ENCODE data around the gene AGPS. TPM values are rescaled to one million over a fixed set of nuclear protein-coding genes. Genes with fewer than 3 reads are reported as not detected.
A peak's percentile ranks its signal among the peaks of the same experiment; 100 is the strongest.

The AGPS gene
- total and polyA plus RNA-seq, 9 of the 15 experiments (the other 6 are each of a cell fraction or from before 2014, with no cell fraction given): 15.5 to 211 (median 63.1) TPM

GRCh38 chr2:177476897-177477296, 84.3 kb downstream of the AGPS start:
- FAIRE-seq (no peak), ATAC-seq (no peak), DNase-seq (ENCODE audit: extremely low read depth in 1 of 4, low spot score in 3 of 4) (no peak)
- CTCF ChIA-PET (ENCODE audit: low intra/inter-chr PET ratio): no interaction called here
- H3K27me3 ChIP-seq (ENCODE audit: control insufficient read depth in 2 of 2, insufficient read depth in 2 of 2, low read length in 2 of 2): no peaks in the 10 kb centered on the region
- no peak overlapping the region for H3K27ac ChIP-seq (ENCODE audit: extremely low read depth, low read depth, low read length)
- H3K4me1 ChIP-seq (replicated peaks in 1 of 2; ENCODE audit: control insufficient read depth in 2 of 2, insufficient read depth in 2 of 2, low read length in 2 of 2): no peaks in the 10 kb centered on the region
- H3K9me1 ChIP-seq (ENCODE audit: control insufficient read depth, insufficient read depth, low read length): no peaks in the 10 kb centered on the region
- in situ Hi-C loops (cut with MboI) (no loop called here), intact Hi-C loops (cut with micrococcal nuclease) (no loop called here)
- no TSS peak for BruUV-seq (replicated peaks)
- no peak overlapping the region for H3K4me3 ChIP-seq
- H3K9ac ChIP-seq (ENCODE audit: insufficient read depth in 1 of 2, low read depth in 2 of 2, low read length in 2 of 2): no peak overlapping the region
- no peaks in the 10 kb centered on the region for H3K79me2 ChIP-seq (ENCODE audit: control insufficient read depth, insufficient read depth, low read length)
- TF ChIP-seq, protein P1, sequence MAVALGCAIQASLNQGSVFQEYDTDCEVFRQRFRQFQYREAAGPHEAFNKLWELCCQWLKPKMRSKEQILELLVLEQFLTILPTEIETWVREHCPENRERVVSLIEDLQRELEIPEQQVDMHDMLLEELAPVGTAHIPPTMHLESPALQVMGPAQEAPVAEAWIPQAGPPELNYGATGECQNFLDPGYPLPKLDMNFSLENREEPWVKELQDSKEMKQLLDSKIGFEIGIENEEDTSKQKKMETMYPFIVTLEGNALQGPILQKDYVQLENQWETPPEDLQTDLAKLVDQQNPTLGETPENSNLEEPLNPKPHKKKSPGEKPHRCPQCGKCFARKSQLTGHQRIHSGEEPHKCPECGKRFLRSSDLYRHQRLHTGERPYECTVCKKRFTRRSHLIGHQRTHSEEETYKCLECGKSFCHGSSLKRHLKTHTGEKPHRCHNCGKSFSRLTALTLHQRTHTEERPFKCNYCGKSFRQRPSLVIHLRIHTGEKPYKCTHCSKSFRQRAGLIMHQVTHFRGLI (CRISPR knock-in tag; IDR thresholded peaks at IDR 0.05): no peak
- TF ChIP-seq, protein P2, sequence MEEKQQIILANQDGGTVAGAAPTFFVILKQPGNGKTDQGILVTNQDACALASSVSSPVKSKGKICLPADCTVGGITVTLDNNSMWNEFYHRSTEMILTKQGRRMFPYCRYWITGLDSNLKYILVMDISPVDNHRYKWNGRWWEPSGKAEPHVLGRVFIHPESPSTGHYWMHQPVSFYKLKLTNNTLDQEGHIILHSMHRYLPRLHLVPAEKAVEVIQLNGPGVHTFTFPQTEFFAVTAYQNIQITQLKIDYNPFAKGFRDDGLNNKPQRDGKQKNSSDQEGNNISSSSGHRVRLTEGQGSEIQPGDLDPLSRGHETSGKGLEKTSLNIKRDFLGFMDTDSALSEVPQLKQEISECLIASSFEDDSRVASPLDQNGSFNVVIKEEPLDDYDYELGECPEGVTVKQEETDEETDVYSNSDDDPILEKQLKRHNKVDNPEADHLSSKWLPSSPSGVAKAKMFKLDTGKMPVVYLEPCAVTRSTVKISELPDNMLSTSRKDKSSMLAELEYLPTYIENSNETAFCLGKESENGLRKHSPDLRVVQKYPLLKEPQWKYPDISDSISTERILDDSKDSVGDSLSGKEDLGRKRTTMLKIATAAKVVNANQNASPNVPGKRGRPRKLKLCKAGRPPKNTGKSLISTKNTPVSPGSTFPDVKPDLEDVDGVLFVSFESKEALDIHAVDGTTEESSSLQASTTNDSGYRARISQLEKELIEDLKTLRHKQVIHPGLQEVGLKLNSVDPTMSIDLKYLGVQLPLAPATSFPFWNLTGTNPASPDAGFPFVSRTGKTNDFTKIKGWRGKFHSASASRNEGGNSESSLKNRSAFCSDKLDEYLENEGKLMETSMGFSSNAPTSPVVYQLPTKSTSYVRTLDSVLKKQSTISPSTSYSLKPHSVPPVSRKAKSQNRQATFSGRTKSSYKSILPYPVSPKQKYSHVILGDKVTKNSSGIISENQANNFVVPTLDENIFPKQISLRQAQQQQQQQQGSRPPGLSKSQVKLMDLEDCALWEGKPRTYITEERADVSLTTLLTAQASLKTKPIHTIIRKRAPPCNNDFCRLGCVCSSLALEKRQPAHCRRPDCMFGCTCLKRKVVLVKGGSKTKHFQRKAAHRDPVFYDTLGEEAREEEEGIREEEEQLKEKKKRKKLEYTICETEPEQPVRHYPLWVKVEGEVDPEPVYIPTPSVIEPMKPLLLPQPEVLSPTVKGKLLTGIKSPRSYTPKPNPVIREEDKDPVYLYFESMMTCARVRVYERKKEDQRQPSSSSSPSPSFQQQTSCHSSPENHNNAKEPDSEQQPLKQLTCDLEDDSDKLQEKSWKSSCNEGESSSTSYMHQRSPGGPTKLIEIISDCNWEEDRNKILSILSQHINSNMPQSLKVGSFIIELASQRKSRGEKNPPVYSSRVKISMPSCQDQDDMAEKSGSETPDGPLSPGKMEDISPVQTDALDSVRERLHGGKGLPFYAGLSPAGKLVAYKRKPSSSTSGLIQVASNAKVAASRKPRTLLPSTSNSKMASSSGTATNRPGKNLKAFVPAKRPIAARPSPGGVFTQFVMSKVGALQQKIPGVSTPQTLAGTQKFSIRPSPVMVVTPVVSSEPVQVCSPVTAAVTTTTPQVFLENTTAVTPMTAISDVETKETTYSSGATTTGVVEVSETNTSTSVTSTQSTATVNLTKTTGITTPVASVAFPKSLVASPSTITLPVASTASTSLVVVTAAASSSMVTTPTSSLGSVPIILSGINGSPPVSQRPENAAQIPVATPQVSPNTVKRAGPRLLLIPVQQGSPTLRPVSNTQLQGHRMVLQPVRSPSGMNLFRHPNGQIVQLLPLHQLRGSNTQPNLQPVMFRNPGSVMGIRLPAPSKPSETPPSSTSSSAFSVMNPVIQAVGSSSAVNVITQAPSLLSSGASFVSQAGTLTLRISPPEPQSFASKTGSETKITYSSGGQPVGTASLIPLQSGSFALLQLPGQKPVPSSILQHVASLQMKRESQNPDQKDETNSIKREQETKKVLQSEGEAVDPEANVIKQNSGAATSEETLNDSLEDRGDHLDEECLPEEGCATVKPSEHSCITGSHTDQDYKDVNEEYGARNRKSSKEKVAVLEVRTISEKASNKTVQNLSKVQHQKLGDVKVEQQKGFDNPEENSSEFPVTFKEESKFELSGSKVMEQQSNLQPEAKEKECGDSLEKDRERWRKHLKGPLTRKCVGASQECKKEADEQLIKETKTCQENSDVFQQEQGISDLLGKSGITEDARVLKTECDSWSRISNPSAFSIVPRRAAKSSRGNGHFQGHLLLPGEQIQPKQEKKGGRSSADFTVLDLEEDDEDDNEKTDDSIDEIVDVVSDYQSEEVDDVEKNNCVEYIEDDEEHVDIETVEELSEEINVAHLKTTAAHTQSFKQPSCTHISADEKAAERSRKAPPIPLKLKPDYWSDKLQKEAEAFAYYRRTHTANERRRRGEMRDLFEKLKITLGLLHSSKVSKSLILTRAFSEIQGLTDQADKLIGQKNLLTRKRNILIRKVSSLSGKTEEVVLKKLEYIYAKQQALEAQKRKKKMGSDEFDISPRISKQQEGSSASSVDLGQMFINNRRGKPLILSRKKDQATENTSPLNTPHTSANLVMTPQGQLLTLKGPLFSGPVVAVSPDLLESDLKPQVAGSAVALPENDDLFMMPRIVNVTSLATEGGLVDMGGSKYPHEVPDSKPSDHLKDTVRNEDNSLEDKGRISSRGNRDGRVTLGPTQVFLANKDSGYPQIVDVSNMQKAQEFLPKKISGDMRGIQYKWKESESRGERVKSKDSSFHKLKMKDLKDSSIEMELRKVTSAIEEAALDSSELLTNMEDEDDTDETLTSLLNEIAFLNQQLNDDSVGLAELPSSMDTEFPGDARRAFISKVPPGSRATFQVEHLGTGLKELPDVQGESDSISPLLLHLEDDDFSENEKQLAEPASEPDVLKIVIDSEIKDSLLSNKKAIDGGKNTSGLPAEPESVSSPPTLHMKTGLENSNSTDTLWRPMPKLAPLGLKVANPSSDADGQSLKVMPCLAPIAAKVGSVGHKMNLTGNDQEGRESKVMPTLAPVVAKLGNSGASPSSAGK (IDR thresholded peaks at IDR 0.05): no peak
- peak; percentile 91 for TF ChIP-seq ZNF507 (tag; conservative IDR thresholded peaks at IDR 0.05)
- H3K4me2 ChIP-seq (ENCODE audit: insufficient read depth, low read length): no peak overlapping the region
- WGBS (ENCODE audit: insufficient coverage, low coverage, missing lambda C conversion rate): 97% methylated on average over 5 of the region's 5 CpGs
- H3K9me3 ChIP-seq (replicated peaks; ENCODE audit: control insufficient read depth, insufficient read depth, low read depth, low read length): peaks cover 4% of the 10 kb centered on the region; the same call in 1 of the 2 replicates
- POLR2A ChIA-PET: no interaction called here
- H4K20me1 ChIP-seq (replicated peaks; ENCODE audit: control insufficient read depth, insufficient read depth, low read length): no peaks in the 10 kb centered on the region
- H2AFZ ChIP-seq (ENCODE audit: low read depth, low read length): no peak overlapping the region
- H3K36me3 ChIP-seq (ENCODE audit: control insufficient read depth, insufficient read depth, low read length): peaks cover 16% of the 10 kb centered on the region; the same call in 1 of the 3 replicates
